AG04450 (cell line): Measurements from ENCODE around the gene TMEM116. TPM values are rescaled to one million over a fixed set of nuclear protein-coding genes. Genes with fewer than 3 reads are reported as not detected.

Experiments
- CTCF ChIA-PET: fragments of 300-600, 350-600 bp; formaldehyde crosslinking; extraction: SDS; loops from one replicate; lab custom pipeline; 2022; ENCODE audit warnings: antibody characterized with exemption, inconsistent platforms; lab: Charles Lee
- POLR2A ChIA-PET: fragments of 350-600 bp; formaldehyde crosslinking; extraction: SDS; loops from one replicate; lab custom pipeline; 2021; ENCODE audit warnings: antibody characterized with exemption, inconsistent platforms; lab: Yijun Ruan, JAX
- DNase-seq: peaks from one replicate; pipeline ENCODE4 v3.0.0-alpha.2; 2011; ENCODE audit warnings: low read depth, low spot score
- H3K27ac ChIP-seq: one replicate; pipeline ENCODE4 v1.5.1; 2012; ENCODE audit warnings: low read depth, low read length, control low read depth
- H3K27me3 ChIP-seq: one replicate; pipeline ENCODE4 v1.6.0; 2012; ENCODE audit warnings: low read length; ENCODE audit not compliant: control insufficient read depth, insufficient read depth
- H3K4me3 ChIP-seq: 2 replicates; pipeline ENCODE4 v1.5.1; 2011; ENCODE audit warnings: mild to moderate bottlenecking, low read depth, low read length, control low read depth
- H3K9me3 ChIP-seq: 2 replicates; pipeline ENCODE4 v1.5.1; 2012; ENCODE audit warnings: low read length; ENCODE audit not compliant: control insufficient read depth, insufficient read depth
- polyA plus RNA-seq: library from polyadenylated mRNA; depleted of rRNA; stranded (reverse); fragments of >200 nt; gene quantifications from 2 replicates; pipeline ENCODE4 v1.2.3, GENCODE V29; 2011
- TF ChIP-seq, protein P1 (sequence below): IDR thresholded peaks from 2 replicates; pipeline ENCODE4 v1.5.1; 2011; ENCODE audit warnings: low read depth, low read length, control low read depth, inconsistent platforms

The TMEM116 gene
- polyA plus RNA-seq, 1 experiment: 11.1 TPM

DNA sequence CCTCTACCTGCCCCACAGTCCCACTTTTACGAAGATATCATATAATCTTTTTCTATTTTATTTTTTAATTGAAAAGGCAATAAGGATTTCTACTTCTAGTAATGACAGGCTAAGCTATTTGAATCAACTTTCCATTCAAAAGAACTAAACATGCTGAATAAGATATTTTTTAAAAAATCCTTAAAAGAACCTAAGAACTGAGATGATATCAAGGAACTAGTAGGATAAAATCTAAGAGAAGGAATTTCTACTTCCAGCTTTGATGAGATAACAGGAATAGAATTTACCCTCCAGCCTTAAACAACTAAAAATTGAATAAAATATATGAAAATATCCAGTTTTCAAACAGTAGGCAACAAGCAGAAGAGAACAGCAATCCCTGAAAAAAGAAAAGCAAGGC is 69.0 kb downstream of the TMEM116 start:
- no peak for DNase-seq
- POLR2A ChIA-PET: no interaction called here
- TF ChIP-seq, protein P1, sequence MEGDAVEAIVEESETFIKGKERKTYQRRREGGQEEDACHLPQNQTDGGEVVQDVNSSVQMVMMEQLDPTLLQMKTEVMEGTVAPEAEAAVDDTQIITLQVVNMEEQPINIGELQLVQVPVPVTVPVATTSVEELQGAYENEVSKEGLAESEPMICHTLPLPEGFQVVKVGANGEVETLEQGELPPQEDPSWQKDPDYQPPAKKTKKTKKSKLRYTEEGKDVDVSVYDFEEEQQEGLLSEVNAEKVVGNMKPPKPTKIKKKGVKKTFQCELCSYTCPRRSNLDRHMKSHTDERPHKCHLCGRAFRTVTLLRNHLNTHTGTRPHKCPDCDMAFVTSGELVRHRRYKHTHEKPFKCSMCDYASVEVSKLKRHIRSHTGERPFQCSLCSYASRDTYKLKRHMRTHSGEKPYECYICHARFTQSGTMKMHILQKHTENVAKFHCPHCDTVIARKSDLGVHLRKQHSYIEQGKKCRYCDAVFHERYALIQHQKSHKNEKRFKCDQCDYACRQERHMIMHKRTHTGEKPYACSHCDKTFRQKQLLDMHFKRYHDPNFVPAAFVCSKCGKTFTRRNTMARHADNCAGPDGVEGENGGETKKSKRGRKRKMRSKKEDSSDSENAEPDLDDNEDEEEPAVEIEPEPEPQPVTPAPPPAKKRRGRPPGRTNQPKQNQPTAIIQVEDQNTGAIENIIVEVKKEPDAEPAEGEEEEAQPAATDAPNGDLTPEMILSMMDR: no peak
- H3K9me3 ChIP-seq: no peaks in the 10 kb centered on the region; the same call in 1 of the 2 replicates
- no peaks in the 10 kb centered on the region for H3K27me3 ChIP-seq
- CTCF ChIA-PET: interaction anchor here (0.5 to 3.0 kb wide), 7 partner anchors 27 to 260 kb away, joined by 3 to 20 read pairs (median 7); partner anchors contain the start of genes ERP29 and TMEM116
- H3K27ac ChIP-seq: no peak overlapping the region
- no peak overlapping the region for H3K4me3 ChIP-seq

DNA sequence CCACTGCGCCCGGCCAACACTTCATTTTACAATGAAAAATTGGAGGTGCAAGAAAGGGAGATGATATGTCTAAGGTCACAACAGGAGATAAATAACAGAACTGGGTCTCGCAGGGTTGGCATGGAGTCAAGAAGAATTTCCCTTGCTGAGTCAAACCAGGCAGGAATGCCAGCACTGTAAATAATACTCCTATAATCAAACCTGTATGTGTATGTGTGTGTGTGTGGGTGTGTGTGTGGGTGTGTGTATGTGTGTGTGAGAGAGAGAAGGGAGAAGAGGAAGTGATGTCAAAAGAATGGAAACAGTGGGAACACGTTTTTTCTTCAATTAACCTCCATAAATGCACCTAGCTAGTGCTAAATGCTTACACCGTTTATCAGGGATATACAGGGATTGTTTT is 70.4 kb downstream of the TMEM116 start:
- Histone ChIP-seq H3K27me3 (no peaks in the 10 kb centered on the region), H3K4me3 (no peak overlapping the region), H3K27ac (peak overlapping the region; percentile 2), H3K9me3 (no peaks in the 10 kb centered on the region; the same call in 1 of the 2 replicates)
- TF ChIP-seq, protein P1: no peak
- ChIA-PET CTCF (interaction anchor here (3.0 kb wide), 1 partner anchor 71 kb away, joined by 20 read pairs; the partner anchor contains the start of genes ERP29 and TMEM116), POLR2A (no interaction called here)
- DNase-seq: peak; percentile 79

DNA sequence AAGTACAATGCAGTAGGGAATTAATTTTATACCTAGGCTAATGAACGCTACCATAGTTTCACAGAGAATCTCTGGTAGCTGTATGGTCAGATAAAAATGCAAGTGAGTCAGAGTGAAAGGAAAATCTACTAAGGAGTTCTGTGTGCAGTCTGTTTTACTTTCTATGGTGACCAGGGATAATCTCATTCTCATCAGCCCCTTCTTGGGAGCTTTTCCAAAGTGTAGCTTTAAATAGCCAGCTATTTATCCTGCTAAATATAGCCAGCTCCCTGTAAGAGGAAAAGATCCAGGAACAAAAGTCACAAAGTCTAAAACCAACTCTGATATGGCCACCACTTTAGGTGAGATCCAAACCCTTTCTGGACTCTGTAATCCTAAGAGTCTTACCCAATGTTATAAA is 75.5 kb downstream of the TMEM116 start:
- ChIA-PET CTCF (interaction anchor here (2.1 kb wide), 1 partner anchor 124 kb away, joined by 7 read pairs; no protein-coding TSS in a partner anchor), POLR2A (no interaction called here)
- Histone ChIP-seq H3K9me3 (no peaks in the 10 kb centered on the region; the same call in 1 of the 2 replicates), H3K27ac (no peak overlapping the region), H3K4me3 (no peak overlapping the region), H3K27me3 (no peaks in the 10 kb centered on the region)
- DNase-seq: no peak
- TF ChIP-seq, protein P1: no peak

DNA sequence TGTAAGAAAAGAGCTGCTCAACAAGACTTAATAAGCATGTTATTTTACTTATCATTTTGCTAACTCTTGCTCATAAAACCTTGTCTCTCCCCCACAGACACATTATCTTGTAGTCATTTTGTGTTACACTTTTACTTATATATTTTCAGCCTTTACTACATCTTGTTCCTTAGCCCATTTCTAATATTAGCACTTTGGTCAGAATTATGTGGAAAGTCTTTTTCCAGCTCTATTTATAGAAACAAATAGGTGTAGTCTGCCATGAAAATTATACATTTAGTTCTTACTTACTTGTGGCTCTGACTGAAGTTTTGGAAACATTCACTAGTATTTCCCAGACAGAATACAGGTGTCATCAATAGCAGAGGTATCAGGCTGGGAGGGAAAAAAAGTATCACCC is 76.1 kb downstream of the TMEM116 start:
- Histone ChIP-seq H3K4me3 (no peak overlapping the region), H3K9me3 (no peaks in the 10 kb centered on the region), H3K27me3 (no peaks in the 10 kb centered on the region), H3K27ac (no peak overlapping the region)
- CTCF ChIA-PET: interaction anchor here (1.0 to 2.1 kb wide), 2 partner anchors 8 to 124 kb away, joined by 3 to 7 read pairs; no protein-coding TSS in a partner anchor
- TF ChIP-seq, protein P1: no peak
- POLR2A ChIA-PET: no interaction called here
- DNase-seq: no peak

DNA sequence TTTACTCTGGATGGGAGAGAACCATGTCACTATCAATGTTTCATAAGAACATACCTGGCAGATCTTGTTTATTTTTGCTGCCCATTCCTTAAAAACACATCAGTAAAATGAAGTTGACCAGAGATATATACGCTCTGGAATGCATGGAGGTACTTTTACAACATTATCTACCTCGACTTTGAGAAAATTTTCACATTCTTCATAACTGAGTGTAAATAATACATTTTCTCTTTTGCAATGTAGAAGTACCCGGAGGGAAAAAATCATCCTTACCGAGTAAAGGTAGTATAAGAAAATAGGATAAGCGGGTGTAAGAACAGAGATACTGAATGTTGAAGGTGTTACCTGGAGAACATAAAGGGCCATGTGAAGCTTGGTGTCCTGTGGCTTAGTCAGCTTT is 80.7 kb downstream of the TMEM116 start:
- DNase-seq: no peak
- CTCF ChIA-PET: no interaction called here
- Histone ChIP-seq H3K27ac (no peak overlapping the region), H3K9me3 (no peaks in the 10 kb centered on the region), H3K27me3 (no peaks in the 10 kb centered on the region), H3K4me3 (no peak overlapping the region)
- POLR2A ChIA-PET: no interaction called here
- TF ChIP-seq, protein P1: no peak
